ENCODE results near the gene BSND. TPM values are rescaled to one million over a fixed set of nuclear protein-coding genes. Genes with fewer than 3 reads are reported as not detected.
A peak's percentile ranks its signal among the peaks of the same experiment; 100 is the strongest.

Gene BSND
- total RNA-seq, 2 experiments from 2014 or later: not detected

GRCh38 chr1:55051621-55052020, 52.9 kb downstream of the BSND start:
- no peaks in the 10 kb centered on the region for H3K4me1 Mint-ChIP-seq

GRCh38 chr1:55052221-55053142, 53.7 kb downstream of the BSND start:
- no peaks in the 10 kb centered on the region for H3K9me3 Mint-ChIP-seq
- no peak overlapping the region for H3K4me3 Mint-ChIP-seq
- H3K27me3 Mint-ChIP-seq: no peaks in the 10 kb centered on the region
- no peak overlapping the region for H3K27ac Mint-ChIP-seq
- no peaks in the 10 kb centered on the region for H3K4me1 Mint-ChIP-seq
- DNase-seq: no peak
- H3K36me3 Mint-ChIP-seq: no peaks in the 10 kb centered on the region

More at GRCh38 chr1:55051621-55052020, 52.9 kb downstream of the BSND start:
- no peak for DNase-seq
- H3K27ac Mint-ChIP-seq: no peak overlapping the region
- no peak overlapping the region for H3K4me3 Mint-ChIP-seq
- H3K27me3 Mint-ChIP-seq: no peaks in the 10 kb centered on the region
- no peaks in the 10 kb centered on the region for H3K9me3 Mint-ChIP-seq
- H3K36me3 Mint-ChIP-seq: no peaks in the 10 kb centered on the region

DNA sequence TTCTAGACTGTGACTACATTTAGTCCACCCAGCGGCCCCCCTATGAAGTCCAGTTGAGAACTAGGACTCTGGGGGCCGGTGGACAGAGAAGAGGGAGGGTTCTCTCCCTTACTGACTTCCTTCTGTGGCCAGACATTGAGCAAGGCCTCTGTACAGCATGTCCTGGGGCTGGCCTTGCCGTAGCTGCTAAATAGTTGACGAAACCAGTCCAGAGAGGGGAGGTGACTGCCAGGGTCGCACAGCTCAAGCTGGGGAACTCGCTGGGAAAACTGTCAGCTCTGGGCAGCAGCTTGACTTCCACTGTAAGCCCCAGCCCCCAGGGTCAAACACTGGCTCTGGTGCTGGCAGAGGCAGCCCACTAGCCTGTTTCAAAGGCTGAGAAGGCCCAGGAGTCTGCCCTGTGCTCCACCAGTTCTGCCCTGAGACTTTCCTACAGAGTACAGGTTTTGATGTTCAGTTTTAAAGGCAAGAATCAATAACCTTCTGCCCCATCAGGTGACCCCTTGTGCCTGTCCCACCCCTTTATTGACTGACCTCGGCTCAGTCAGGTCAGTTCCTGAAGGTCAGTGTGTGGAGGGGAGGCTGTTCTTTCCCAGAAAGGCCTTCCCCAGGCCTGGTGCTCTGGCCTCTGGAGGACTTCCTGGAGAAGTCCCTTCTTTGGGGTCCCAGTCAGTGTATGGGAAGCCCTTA, 54.7 kb downstream of the BSND start:
- H3K9me3 Mint-ChIP-seq: no peaks in the 10 kb centered on the region
- no peak overlapping the region for H3K27ac Mint-ChIP-seq
- H3K36me3 Mint-ChIP-seq: no peaks in the 10 kb centered on the region
- no peaks in the 10 kb centered on the region for H3K4me1 Mint-ChIP-seq
- no peak overlapping the region for H3K4me3 Mint-ChIP-seq
- H3K27me3 Mint-ChIP-seq: no peaks in the 10 kb centered on the region
- DNase-seq: no peak

DNA sequence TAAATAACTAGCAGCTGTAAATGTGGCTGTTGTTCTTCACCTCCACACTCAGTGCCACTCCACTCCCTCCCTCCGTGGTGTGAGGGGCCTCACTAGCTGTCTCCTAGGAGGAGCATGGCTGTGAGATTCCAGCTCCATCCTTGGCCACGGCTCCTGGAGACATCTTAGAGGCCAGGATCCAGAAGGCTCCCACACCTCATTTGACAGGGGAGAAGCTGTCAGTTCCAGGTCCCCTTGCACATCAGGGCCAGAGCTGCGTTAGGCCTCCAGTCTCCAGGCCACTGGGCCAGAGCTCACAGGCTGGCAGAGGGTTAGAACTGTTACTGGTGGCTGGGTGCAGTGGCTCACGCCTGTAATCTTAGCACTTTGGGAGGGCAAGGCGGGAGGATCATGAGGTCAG, 55.7 kb downstream of the BSND start:
- H3K4me1 Mint-ChIP-seq: no peaks in the 10 kb centered on the region
- H3K36me3 Mint-ChIP-seq: no peaks in the 10 kb centered on the region
- no peak overlapping the region for H3K27ac Mint-ChIP-seq
- H3K4me3 Mint-ChIP-seq: no peak overlapping the region
- H3K27me3 Mint-ChIP-seq: no peaks in the 10 kb centered on the region
- H3K9me3 Mint-ChIP-seq: no peaks in the 10 kb centered on the region
- no peak for DNase-seq

- H3K9me3 Mint-ChIP-seq: no peaks in the 10 kb centered on the region
- H3K36me3 Mint-ChIP-seq: no peaks in the 10 kb centered on the region
- no peak overlapping the region for H3K27ac Mint-ChIP-seq
- no peaks in the 10 kb centered on the region for H3K4me1 Mint-ChIP-seq
- no peak overlapping the region for H3K4me3 Mint-ChIP-seq
- no peaks in the 10 kb centered on the region for H3K27me3 Mint-ChIP-seq
- DNase-seq: no peak
These were observed 56.5 kb downstream of the BSND start for GRCh38 chr1:55055084-55055882.

DNA sequence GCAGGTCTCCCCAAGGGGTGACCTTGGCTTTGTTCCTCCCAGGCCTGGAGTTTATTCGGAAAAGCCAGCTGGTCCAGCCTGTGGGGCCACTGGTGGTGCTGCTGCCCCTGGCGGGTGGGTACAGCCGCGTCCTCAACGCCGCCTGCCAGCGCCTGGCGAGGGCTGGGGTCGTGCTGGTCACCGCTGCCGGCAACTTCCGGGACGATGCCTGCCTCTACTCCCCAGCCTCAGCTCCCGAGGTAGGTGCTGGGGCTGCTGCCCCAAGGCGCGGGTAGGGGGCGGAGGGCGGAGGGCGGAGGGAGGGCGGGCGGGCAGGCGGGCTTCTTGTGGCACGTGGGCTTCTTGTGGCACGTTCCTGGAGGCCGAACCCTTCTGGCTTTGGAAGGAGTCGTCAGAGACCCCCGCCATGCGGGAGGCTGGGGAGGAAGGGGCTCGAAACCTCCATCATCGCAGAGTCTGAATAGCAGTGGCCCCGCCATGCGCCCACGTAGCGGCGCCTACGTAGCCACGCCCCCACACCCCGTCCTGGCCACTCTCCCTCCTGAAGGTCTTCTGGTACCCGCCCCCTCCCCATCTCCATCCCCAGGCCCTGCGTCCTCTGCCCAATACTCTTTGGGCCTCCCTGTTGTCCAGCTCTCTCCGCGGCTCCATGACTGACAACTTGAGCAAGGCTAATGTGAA, 57.4 kb downstream of the BSND start:
- no peak for DNase-seq
- H3K27me3 Mint-ChIP-seq: no peaks in the 10 kb centered on the region
- no peak overlapping the region for H3K4me3 Mint-ChIP-seq
- peaks cover 3% of the 10 kb centered on the region for H3K4me1 Mint-ChIP-seq
- no peaks in the 10 kb centered on the region for H3K36me3 Mint-ChIP-seq
- no peaks in the 10 kb centered on the region for H3K9me3 Mint-ChIP-seq
- no peak overlapping the region for H3K27ac Mint-ChIP-seq

- Mint-ChIP-seq H3K4me3 (no peak overlapping the region), H3K4me1 (peaks cover 3% of the 10 kb centered on the region), H3K36me3 (no peaks in the 10 kb centered on the region), H3K9me3 (no peaks in the 10 kb centered on the region), H3K27ac (no peak overlapping the region), H3K27me3 (no peaks in the 10 kb centered on the region)
- DNase-seq: no peak
These were observed 57.9 kb downstream of the BSND start for GRCh38 chr1:55056632-55056992.

- Mint-ChIP-seq H3K4me1 (peaks cover 3% of the 10 kb centered on the region), H3K4me3 (no peak overlapping the region), H3K9me3 (no peaks in the 10 kb centered on the region), H3K27me3 (no peaks in the 10 kb centered on the region), H3K27ac (no peak overlapping the region), H3K36me3 (no peaks in the 10 kb centered on the region)
- no peak for DNase-seq
These were observed 58.7 kb downstream of the BSND start for GRCh38 chr1:55057270-55057955.

- no peak for DNase-seq
- Mint-ChIP-seq H3K27me3 (no peaks in the 10 kb centered on the region), H3K27ac (no peak overlapping the region), H3K4me3 (no peak overlapping the region), H3K36me3 (no peaks in the 10 kb centered on the region), H3K4me1 (peaks cover 3% of the 10 kb centered on the region), H3K9me3 (no peaks in the 10 kb centered on the region)
These were observed 59.2 kb downstream of the BSND start for GRCh38 chr1:55057956-55058298.

GRCh38 chr1:55059302-55060132, 60.8 kb downstream of the BSND start:
- Mint-ChIP-seq H3K4me1 (peaks cover 3% of the 10 kb centered on the region), H3K9me3 (no peaks in the 10 kb centered on the region), H3K36me3 (no peaks in the 10 kb centered on the region), H3K4me3 (no peak overlapping the region), H3K27me3 (no peaks in the 10 kb centered on the region), H3K27ac (no peak overlapping the region)
- DNase-seq: no peak

- no peaks in the 10 kb centered on the region for H3K9me3 Mint-ChIP-seq
- no peaks in the 10 kb centered on the region for H3K27me3 Mint-ChIP-seq
- H3K4me1 Mint-ChIP-seq: peaks cover 3% of the 10 kb centered on the region
- H3K27ac Mint-ChIP-seq: no peak overlapping the region
- H3K4me3 Mint-ChIP-seq: no peak overlapping the region
- H3K36me3 Mint-ChIP-seq: no peaks in the 10 kb centered on the region
- peak; percentile 33 for DNase-seq
These were observed 61.6 kb downstream of the BSND start for GRCh38 chr1:55060133-55060999.

DNA sequence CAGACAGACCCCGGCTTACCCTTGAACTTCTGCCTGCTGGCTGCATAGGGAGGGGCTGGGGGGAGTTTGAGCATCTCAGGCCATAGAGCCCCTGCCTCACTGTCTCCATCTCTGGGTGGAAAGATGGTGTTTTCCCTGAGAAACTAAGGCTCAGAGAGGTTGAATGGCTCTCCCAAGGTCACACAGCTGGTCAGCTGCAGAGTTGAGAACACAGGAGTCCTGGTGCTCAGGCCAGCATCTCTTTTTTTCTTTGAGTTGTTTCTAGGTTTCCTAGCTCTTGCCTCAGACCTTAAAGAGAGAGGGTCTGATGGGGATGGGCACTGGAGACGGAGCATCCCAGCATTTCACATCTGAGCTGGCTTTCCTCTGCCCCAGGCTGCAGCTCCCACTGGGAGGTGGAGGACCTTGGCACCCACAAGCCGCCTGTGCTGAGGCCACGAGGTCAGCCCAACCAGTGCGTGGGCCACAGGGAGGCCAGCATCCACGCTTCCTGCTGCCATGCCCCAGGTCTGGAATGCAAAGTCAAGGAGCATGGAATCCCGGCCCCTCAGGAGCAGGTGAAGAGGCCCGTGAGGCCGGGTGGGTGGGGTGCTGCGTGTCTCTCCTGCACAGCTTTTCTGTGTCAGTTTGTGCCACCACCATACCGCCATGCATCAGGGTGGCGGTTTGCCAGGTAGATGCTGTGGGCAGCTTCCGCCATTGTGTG, 62.4 kb downstream of the BSND start:
- Mint-ChIP-seq H3K27ac (no peak overlapping the region), H3K36me3 (peaks cover 4% of the 10 kb centered on the region), H3K4me1 (peaks cover 3% of the 10 kb centered on the region), H3K4me3 (no peak overlapping the region), H3K27me3 (no peaks in the 10 kb centered on the region), H3K9me3 (no peaks in the 10 kb centered on the region)
- no peak for DNase-seq
